ENCODE measurements around the gene BRF1.

Gene BRF1

DNA sequence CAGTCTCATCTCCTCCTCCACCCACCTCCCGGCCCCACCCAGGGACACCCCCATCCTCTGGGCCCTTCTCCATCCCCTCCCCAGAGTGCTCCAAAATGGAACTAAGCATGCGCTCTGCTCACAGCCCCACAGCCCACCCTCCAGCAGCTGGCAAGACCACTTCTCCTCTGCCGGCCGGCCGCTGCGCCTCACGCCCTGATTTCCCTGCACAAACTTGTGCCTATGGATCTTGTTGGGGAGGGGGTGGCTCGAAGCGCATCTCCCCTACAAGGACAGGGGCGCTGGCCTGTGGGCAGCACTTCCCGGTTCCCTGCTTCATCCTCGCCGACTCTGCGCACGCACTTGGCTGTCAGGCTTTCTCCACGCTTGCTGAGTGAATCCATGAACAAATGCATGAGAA is 100.2 kb downstream of the BRF1 start:
- no peak overlapping the region for H3K9ac ChIP-seq (ENCODE audit: low read depth, low read length, poor library complexity, severe bottlenecking)
- H3F3A ChIP-seq (ENCODE audit: low read depth) = no peaks in the 10 kb centered on the region
- H3K4me3 ChIP-seq (ENCODE audit: low read length, poor library complexity, severe bottlenecking) = peak overlapping the region; percentile 68
- no peaks in the 10 kb centered on the region for H3K27me3 ChIP-seq (ENCODE audit: insufficient read depth, low read length, poor library complexity, severe bottlenecking)
- TF ChIP-seq, protein P1, sequence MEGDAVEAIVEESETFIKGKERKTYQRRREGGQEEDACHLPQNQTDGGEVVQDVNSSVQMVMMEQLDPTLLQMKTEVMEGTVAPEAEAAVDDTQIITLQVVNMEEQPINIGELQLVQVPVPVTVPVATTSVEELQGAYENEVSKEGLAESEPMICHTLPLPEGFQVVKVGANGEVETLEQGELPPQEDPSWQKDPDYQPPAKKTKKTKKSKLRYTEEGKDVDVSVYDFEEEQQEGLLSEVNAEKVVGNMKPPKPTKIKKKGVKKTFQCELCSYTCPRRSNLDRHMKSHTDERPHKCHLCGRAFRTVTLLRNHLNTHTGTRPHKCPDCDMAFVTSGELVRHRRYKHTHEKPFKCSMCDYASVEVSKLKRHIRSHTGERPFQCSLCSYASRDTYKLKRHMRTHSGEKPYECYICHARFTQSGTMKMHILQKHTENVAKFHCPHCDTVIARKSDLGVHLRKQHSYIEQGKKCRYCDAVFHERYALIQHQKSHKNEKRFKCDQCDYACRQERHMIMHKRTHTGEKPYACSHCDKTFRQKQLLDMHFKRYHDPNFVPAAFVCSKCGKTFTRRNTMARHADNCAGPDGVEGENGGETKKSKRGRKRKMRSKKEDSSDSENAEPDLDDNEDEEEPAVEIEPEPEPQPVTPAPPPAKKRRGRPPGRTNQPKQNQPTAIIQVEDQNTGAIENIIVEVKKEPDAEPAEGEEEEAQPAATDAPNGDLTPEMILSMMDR (conservative IDR thresholded peaks at IDR 0.05; ENCODE audit: low read length) = no peak
- no peak for TF ChIP-seq EZH2phosphoT487 (IDR thresholded peaks at IDR 0.05; ENCODE audit: borderline replicate concordance)
- no peak overlapping the region for H2AFZ ChIP-seq (ENCODE audit: low read length)
- peak overlapping the region; percentile 82 for H3K4me2 ChIP-seq (ENCODE audit: low read depth, low read length, poor library complexity, severe bottlenecking)
- no peaks in the 10 kb centered on the region for H4K20me1 ChIP-seq (ENCODE audit: insufficient read depth, low read length, poor library complexity, severe bottlenecking)
- no peaks in the 10 kb centered on the region for H3K79me2 ChIP-seq (ENCODE audit: insufficient read depth, low read length)
- H3K9me3 ChIP-seq (ENCODE audit: insufficient read depth, low read depth, low read length) = no peaks in the 10 kb centered on the region
- H3K9me2 ChIP-seq (replicated peaks; ENCODE audit: low read depth, low read length) = no peaks in the 10 kb centered on the region
- H3K36me3 ChIP-seq (ENCODE audit: insufficient read depth, low read length) = no peaks in the 10 kb centered on the region
- peaks cover 36% of the 10 kb centered on the region for H3K4me1 ChIP-seq (ENCODE audit: insufficient read depth, low read length, poor library complexity, severe bottlenecking)

GRCh38 chr14:105200074-105200473 is 100.7 kb downstream of the BRF1 start:
- Histone ChIP-seq H3K27me3 (ENCODE audit: insufficient read depth, low read length, poor library complexity, severe bottlenecking) (no peaks in the 10 kb centered on the region), H3K4me3 (ENCODE audit: low read length, poor library complexity, severe bottlenecking) (no peak overlapping the region), H3K9me2 (replicated peaks; ENCODE audit: low read depth, low read length) (no peaks in the 10 kb centered on the region), H4K20me1 (ENCODE audit: insufficient read depth, low read length, poor library complexity, severe bottlenecking) (no peaks in the 10 kb centered on the region), H3K4me1 (ENCODE audit: insufficient read depth, low read length, poor library complexity, severe bottlenecking) (peaks cover 36% of the 10 kb centered on the region), H2AFZ (ENCODE audit: low read length) (no peak overlapping the region), H3K36me3 (ENCODE audit: insufficient read depth, low read length) (no peaks in the 10 kb centered on the region), H3F3A (ENCODE audit: low read depth) (no peaks in the 10 kb centered on the region), H3K9ac (ENCODE audit: low read depth, low read length, poor library complexity, severe bottlenecking) (no peak overlapping the region), H3K9me3 (ENCODE audit: insufficient read depth, low read depth, low read length) (no peaks in the 10 kb centered on the region), H3K4me2 (ENCODE audit: low read depth, low read length, poor library complexity, severe bottlenecking) (no peak overlapping the region), H3K79me2 (ENCODE audit: insufficient read depth, low read length) (no peaks in the 10 kb centered on the region)
- TF ChIP-seq EZH2phosphoT487 (IDR thresholded peaks at IDR 0.05; ENCODE audit: borderline replicate concordance) = no peak
- TF ChIP-seq, protein P1 (conservative IDR thresholded peaks at IDR 0.05; ENCODE audit: low read length) = peak; percentile 55

DNA sequence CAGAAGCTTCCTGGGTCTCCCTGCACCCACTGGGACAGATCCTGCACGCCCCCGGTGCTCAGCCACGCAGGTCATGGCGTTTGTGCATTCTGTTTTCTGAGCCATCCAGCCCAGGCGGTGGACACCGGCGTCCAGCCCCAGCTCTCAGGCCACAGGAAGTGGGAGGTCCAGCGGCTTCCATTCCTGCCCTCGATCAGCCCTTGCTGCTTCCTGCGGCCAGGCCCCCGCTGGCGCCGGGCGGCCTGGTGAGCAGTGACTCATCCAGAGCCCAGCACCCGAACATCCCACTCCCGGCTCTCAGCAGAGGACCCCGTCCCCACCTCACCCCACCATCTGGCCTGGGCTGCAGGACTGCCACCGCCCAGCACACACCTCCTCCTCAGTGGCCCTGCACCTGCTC is 101.7 kb downstream of the BRF1 start:
- H4K20me1 ChIP-seq (ENCODE audit: insufficient read depth, low read length, poor library complexity, severe bottlenecking) = no peaks in the 10 kb centered on the region
- H3K27me3 ChIP-seq (ENCODE audit: insufficient read depth, low read length, poor library complexity, severe bottlenecking) = no peaks in the 10 kb centered on the region
- no peak overlapping the region for H3K4me3 ChIP-seq (ENCODE audit: low read length, poor library complexity, severe bottlenecking)
- H3K9me3 ChIP-seq (ENCODE audit: insufficient read depth, low read depth, low read length) = no peaks in the 10 kb centered on the region
- no peak overlapping the region for H2AFZ ChIP-seq (ENCODE audit: low read length)
- no peaks in the 10 kb centered on the region for H3K36me3 ChIP-seq (ENCODE audit: insufficient read depth, low read length)
- H3K4me2 ChIP-seq (ENCODE audit: low read depth, low read length, poor library complexity, severe bottlenecking) = no peak overlapping the region
- TF ChIP-seq, protein P1 (conservative IDR thresholded peaks at IDR 0.05; ENCODE audit: low read length) = no peak
- no peak for TF ChIP-seq EZH2phosphoT487 (IDR thresholded peaks at IDR 0.05; ENCODE audit: borderline replicate concordance)
- H3K79me2 ChIP-seq (ENCODE audit: insufficient read depth, low read length) = no peaks in the 10 kb centered on the region
- H3K9ac ChIP-seq (ENCODE audit: low read depth, low read length, poor library complexity, severe bottlenecking) = no peak overlapping the region
- no peaks in the 10 kb centered on the region for H3F3A ChIP-seq (ENCODE audit: low read depth)
- H3K4me1 ChIP-seq (ENCODE audit: insufficient read depth, low read length, poor library complexity, severe bottlenecking) = peaks cover 43% of the 10 kb centered on the region
- no peaks in the 10 kb centered on the region for H3K9me2 ChIP-seq (replicated peaks; ENCODE audit: low read depth, low read length)
